ENCODE data around the gene TNIK. TPM values are rescaled to one million over a fixed set of nuclear protein-coding genes. Genes with fewer than 3 reads are reported as not detected.

Gene TNIK
- total and polyA plus RNA-seq, 3 donors from 2014 or later, result 39.3 to 99.6 (median 83.5) TPM

GRCh38 chr3:171354049-171354705 is 106.0 kb downstream of the TNIK start:
- 83 to 88% methylated on average over 5 of the region's 5 CpGs for WGBS, 2 donors
- intact Hi-C loops (cut with DNase I; ENCODE audit: low total_unique reads), result no loop called here
- H3K36me3 ChIP-seq (ENCODE audit: low read depth, missing control alignments), result no peaks in the 10 kb centered on the region
- DNase-seq, result no peak
- no peak overlapping the region for H3K4me3 ChIP-seq
- TF ChIP-seq CTCF (IDR thresholded peaks at IDR 0.05) (no peak), POLR2A (IDR thresholded peaks at IDR 0.05) (no peak)
- no peaks in the 10 kb centered on the region for H3K27me3 ChIP-seq
- no peaks in the 10 kb centered on the region for H3K9me3 ChIP-seq
- peak overlapping the region in 1 of 2 donors; percentile 72 for H3K27ac ChIP-seq
- H3K4me1 ChIP-seq, result peaks cover 4% of the 10 kb centered on the region

- intact Hi-C loops (cut with DNase I; ENCODE audit: low total_unique reads), result no loop called here
- H3K4me1 ChIP-seq, result peaks cover 4% of the 10 kb centered on the region
- H3K9me3 ChIP-seq, result no peaks in the 10 kb centered on the region
- 93 to 97% methylated on average over 4 of the region's 4 CpGs for WGBS, 2 donors
- no peak for TF ChIP-seq CTCF (IDR thresholded peaks at IDR 0.05)
- no peak for TF ChIP-seq POLR2A (IDR thresholded peaks at IDR 0.05)
- no peaks in the 10 kb centered on the region for H3K36me3 ChIP-seq (ENCODE audit: low read depth, missing control alignments)
- no peak overlapping the region for H3K4me3 ChIP-seq
- no peak overlapping the region for H3K27ac ChIP-seq
- DNase-seq, result no peak
- H3K27me3 ChIP-seq, result no peaks in the 10 kb centered on the region
Measured at GRCh38 chr3:171353423-171353822, 106.8 kb downstream of the TNIK start.

- Histone ChIP-seq H3K27me3 (no peaks in the 10 kb centered on the region), H3K4me1 (peaks cover 8% of the 10 kb centered on the region), H3K36me3 (ENCODE audit: low read depth, missing control alignments) (no peaks in the 10 kb centered on the region), H3K4me3 (no peak overlapping the region), H3K27ac (no peak overlapping the region), H3K9me3 (no peaks in the 10 kb centered on the region)
- WGBS, 2 donors, result 94 to 96% methylated on average over 2 of the region's 2 CpGs
- TF ChIP-seq POLR2A (IDR thresholded peaks at IDR 0.05) (no peak), CTCF (IDR thresholded peaks at IDR 0.05) (no peak)
- intact Hi-C loops (cut with DNase I; ENCODE audit: low total_unique reads), result no loop called here
- no peak for DNase-seq
Measured at GRCh38 chr3:171352387-171352935, 107.7 kb downstream of the TNIK start.

- Histone ChIP-seq H3K9me3 (no peaks in the 10 kb centered on the region), H3K36me3 (ENCODE audit: low read depth, missing control alignments) (no peaks in the 10 kb centered on the region), H3K4me3 (no peak overlapping the region), H3K27me3 (no peaks in the 10 kb centered on the region), H3K27ac (no peak overlapping the region), H3K4me1 (peaks cover 10% of the 10 kb centered on the region)
- TF ChIP-seq POLR2A (IDR thresholded peaks at IDR 0.05) (no peak), CTCF (IDR thresholded peaks at IDR 0.05) (no peak)
- 73 to 84% methylated on average over 1 of the region's 1 CpG for WGBS, 2 donors
- DNase-seq, result no peak
- intact Hi-C loops (cut with DNase I; ENCODE audit: low total_unique reads), result no loop called here
Measured at GRCh38 chr3:171351676-171352075, 108.5 kb downstream of the TNIK start.

GRCh38 chr3:171350364-171350763 is 109.8 kb downstream of the TNIK start:
- no peaks in the 10 kb centered on the region for H3K36me3 ChIP-seq (ENCODE audit: low read depth, missing control alignments)
- H3K4me1 ChIP-seq, result peaks cover 10% of the 10 kb centered on the region
- no peak overlapping the region for H3K27ac ChIP-seq
- TF ChIP-seq POLR2A (IDR thresholded peaks at IDR 0.05) (no peak), CTCF (IDR thresholded peaks at IDR 0.05) (no peak)
- DNase-seq, result no peak
- no peaks in the 10 kb centered on the region for H3K9me3 ChIP-seq
- no peak overlapping the region for H3K4me3 ChIP-seq
- H3K27me3 ChIP-seq, result no peaks in the 10 kb centered on the region
- intact Hi-C loops (cut with DNase I; ENCODE audit: low total_unique reads), result no loop called here
